HS-5 (cell line): ENCODE measurements around the gene SRSF2.
"Not testable (repeated sequence)": the region's sequence is repeated elsewhere in the genome, so short reads cannot be mapped to it uniquely, and the experiment has no call there.

Source experiments
- DNase-seq: peaks from one replicate; pipeline ENCODE4 v3.0.0-alpha.2; 2012; ENCODE audit warnings: low read depth

Gene SRSF2

GRCh38 chr17:76700617-76701470 is 36.3 kb downstream of the SRSF2 start:
- DNase-seq: no peak

DNA sequence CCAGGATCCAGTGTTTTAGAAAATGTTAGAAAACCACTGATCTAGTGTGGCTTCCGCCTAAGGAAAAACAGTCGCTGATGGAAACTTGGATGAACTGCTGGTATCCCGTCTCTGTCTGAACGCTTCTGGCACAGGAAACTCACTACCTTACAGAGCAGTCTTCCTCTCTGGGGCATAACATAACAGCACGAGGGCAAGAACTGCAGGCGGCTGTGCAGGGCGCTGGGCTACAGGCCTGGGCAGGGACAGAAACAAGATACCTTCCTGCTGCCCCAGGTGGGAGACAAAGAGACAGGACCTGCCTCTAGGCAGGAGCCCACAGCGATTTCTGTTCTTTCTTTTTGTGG is 36.9 kb downstream of the SRSF2 start:
- DNase-seq: no peak

DNA sequence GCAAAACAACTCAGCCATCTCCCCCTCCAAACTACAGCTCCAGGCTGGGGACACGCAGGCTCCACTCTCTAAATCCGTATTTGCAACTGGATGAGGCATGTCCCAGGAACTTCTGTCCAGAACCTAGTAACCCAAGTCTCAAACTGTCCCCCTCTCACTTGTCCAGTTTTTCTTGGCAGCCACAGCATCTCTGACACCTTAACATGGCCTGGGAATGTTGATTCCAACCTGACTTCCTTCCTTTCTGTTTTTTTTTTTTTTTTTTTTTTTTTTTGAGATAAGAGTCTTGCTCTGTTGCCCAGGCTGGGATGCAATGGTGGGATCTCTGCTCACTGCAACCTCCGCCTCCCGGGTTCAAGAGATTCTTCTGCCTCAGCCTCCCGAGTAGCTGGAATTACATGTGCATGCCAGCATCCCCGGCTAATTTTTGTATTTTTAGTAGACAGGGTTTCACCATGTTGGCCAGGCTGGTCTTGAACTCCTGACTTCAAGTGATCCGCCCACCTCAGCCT is 38.6 kb downstream of the SRSF2 start:
- not testable (repeated sequence) for DNase-seq

GRCh38 chr17:76697702-76698465 is 39.2 kb downstream of the SRSF2 start:
- DNase-seq: no peak

DNA sequence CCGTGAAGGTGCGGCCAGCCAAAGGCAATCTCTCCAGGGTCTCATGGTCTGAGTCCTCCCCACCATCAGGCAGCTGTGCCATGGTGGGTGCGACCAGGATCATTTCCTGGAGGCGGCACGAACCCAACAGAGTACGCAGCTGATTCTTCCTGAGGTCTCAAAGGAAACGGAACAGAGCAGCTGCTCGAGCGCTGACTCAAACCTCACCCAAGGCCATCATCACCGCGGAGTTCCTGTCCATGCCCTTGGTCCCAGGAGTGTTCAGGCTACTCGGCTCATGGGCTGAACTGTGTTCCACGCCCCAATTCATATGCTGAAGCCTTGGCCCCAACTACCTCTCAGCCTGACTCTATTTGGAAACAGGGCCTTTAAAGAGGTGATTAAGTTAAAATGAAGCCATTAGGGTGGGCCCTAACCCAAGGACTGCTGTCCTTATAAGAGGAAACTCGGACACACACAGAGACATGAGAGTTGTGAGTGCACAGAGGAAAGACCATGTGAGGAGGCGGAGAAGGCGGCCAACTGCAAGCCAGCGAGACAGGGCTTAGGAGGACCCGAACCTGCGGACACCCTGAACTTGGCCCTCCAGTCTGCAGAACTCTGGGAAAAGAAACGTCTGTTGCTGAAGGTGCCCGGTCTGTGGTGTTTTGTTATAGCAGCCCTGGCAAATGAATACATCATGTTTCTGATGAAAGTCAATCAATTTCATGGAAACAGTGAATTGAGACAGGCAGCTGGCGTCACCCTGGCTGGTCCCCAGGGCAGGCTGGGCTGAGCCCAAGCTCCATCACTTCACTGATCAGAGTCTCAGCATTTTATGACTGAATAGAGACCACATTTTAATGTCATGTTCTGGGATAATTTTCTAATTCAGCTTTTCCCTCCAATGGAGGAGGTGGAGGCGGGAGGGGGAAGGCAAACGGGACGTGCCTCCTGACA is 40.1 kb downstream of the SRSF2 start:
- no peak for DNase-seq

DNA sequence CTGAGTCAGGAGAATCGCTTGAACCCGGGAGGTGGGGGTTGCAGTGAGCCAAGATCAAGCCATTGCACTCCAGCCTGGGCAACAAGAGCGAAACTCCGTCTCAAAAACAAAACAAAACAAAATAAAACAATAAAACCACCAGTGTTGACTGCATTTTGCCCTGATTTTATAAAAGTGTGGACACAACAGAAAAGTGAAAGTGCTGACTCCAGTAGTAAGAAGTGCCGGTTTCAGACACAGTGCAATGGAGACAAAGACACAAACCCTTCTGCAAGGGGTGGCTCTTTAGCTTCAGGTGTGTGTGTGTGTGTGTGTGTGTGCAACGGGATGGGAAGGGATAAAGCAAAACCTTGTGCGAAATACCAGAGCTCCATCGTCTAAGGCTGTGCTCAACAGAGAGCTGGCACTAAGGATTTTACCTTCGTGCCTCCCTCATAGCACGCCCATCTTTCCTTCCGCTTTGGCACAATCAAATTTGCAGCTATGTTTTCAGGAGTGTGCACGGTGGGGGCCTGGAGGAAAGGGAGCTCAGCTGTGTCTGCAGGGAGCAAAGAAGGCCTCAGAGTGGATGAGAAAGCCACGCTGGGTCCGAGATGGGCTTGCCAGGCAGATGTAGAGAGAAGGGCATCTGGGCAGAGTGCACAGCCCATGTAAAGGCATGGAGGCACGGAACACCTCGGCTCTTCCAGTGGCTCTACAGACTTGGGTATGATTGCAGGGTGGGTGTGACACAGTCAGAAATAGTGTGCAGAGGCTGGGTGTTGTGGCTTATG is 41.9 kb downstream of the SRSF2 start:
- DNase-seq: no peak

DNA sequence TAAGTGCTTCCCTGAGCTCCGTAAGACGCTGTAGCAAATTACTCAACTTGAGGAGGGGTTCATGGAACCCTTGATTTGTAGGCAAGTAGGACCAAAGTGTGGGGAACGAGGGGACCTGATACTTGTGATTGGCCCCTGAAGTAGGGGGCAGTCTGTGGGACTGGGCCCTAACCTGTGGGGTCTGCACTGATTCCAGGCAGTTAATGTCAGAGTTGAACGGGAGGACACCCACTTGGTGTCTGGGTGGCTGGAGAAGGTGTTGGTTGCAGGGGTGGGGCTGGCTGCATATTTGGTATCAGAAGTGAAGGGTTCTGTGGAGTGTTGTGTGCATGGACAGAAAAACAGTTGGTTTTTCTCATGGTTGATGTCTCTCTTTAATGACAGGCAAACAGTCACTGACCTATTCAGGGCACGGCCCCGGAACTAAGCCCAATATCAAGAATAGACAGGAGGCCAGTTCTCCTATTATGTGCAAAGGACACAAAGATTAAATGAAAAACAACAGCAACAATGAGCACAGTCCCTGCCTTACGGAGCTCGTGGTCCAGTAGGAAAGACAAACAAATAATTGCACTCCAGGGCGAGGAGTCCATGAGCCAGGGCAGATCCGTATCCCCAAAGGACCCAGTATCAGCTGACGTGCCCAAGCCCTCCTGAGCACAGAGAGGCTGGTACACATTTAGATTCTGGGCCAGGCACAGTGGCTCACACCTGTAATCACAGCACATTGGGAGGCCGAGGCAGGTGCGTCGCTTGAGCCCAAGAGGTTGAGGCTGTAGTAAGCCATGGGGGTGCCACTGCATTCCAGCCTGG is 45.5 kb downstream of the SRSF2 start:
- DNase-seq: no peak

DNA sequence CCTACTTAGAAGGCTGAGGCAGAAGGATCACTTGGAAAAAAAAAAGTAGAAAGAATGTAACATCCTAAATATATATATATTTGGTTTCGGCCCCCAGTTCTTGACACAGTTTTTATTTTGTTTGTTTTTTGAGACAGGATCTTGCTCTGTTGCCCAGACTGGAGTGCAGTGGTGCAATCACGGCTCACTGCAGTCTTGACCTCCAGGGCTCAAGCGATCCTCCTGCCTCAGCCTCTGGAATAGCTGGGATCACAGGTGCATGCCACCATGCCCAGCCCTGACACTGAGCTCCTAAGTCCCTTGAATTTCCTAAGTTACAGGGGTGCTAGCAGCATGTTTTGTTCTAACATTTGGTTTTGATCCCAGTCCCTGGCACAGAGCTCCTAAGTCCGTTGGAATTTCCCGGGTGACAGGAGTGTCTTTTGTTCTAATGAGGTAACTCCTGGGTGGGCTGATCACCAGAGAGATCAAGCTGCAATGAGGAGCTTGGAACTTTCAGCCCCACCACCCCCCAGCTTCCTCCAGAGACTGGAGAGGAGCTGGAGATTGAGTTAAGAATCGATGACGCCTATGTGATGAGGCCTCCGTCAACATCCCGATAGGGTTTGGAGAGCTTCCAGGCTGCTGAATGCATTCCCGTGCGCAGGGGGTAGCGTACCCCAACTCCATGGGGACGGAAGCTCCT is 46.4 kb downstream of the SRSF2 start:
- no peak for DNase-seq

- DNase-seq: no peak
These were observed 47.3 kb downstream of the SRSF2 start for GRCh38 chr17:76689859-76690258.

GRCh38 chr17:76688165-76688622 is 48.9 kb downstream of the SRSF2 start:
- DNase-seq: no peak

- no peak for DNase-seq
These were observed 49.6 kb downstream of the SRSF2 start for GRCh38 chr17:76687298-76688164.

- DNase-seq: no peak
These were observed 50.4 kb downstream of the SRSF2 start for GRCh38 chr17:76686538-76687297.

DNA sequence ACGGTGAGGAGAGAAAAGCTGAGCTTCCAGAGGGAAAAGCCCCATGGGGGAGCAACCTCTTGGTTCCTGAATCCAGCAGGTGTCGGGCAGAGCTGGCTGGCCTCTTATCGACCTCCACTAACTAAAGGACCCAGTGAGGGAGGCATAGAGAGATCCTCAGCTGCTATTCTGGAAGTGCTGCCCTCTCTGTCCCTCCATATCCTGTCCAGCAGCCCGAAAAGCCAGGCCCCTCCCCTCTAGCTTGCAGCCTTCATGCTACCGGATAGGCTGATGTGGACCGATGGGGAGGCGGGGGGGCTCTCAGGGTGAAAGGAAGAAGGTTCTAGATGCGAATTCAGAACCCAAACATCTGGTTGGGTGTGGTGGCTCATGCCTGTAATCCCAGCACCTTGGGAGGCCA is 51.3 kb downstream of the SRSF2 start:
- DNase-seq: no peak

DNA sequence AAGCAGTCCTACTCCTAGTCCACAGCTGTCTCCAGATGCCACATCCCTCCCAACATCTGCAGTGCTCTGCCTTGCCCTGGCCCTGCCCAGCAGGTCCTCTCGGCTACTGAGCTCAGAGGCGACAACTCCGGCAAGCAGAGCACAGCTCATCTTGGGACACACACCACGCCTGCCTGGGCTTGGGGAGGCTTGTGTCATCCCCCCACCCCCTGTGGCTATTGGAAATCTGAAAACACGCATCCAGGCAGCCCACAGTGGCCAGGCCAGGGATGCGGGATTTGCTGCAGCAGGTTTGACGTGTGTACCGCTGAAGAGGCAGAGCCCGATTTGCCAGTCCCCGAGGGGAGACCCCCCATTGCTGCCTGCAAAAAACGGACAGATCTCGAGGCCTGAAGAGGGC is 51.8 kb downstream of the SRSF2 start:
- no peak for DNase-seq

DNA sequence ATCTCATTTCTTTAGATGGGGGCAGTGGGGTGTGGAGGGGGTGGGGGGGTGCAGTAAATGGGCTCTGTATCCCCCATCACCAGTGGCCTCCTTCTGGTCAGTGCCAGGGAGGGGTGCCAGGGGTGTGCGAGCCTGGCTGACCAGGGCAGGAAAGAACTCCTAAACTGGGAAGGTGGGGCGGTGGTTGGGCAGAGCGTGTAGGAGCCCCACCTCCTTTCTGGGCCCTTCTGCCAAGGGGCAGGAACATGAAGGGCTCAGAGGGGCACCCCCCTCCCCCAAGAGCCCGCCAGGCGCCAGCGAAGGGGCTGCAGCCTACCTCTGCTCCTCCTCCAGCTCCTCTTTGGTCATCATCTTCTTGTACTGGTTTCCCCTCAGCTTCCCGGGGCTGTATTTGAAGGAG is 52.4 kb downstream of the SRSF2 start:
- no peak for DNase-seq
